Right renal pelvis (tissue), 4 donors: ENCODE measurements around the gene GSE1. TPM values are rescaled to one million over a fixed set of nuclear protein-coding genes. Genes with fewer than 3 reads are reported as not detected.

Source experiments
- DNase-seq, 4 donors: peaks; one replicate each; pipeline ENCODE4 v3.0.0-alpha.2; 2013; ENCODE audit warnings: low read depth in 4 of 4, low spot score in 3 of 4, missing footprints in 1 of 4
- polyA plus RNA-seq, 4 donors: library from polyadenylated mRNA; unstranded; fragments of 120-200 nt; gene quantifications; one replicate each; pipeline ENCODE4 v1.2.1, GENCODE V29; 2013; ENCODE audit not compliant: insufficient read length in 4 of 4

GSE1 gene
- polyA plus RNA-seq, 4 donors = 59.5 to 68.7 (median 65.7) TPM

DNA sequence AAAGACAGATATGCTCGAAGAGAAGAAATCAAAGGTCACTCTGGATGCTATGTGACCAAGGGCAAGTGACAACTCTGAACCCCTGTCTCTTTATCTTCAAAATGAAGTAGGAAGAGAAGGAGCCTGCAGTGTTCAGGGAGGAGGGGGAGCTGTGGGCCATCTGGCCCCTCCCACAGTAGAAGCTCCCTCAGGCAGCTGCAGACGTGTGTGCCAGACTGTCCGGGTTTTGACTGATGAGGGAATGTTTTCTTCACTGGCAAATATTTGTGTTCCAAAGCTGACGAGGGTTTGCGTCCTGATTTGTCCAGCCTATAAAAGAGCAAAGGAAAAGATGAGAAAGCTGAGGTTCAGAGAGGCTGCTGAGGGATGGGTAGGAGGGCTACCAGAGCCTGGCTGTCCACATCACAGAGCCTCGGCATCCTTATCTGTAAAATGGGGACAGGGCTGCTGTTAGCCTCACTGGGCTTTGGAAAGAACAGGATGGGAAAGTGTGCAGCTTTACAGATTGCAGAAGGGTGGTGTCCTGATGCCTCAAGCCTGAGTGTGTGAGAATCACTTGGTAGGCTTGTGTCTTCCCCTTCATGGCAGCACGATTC is 77.4 kb downstream of the GSE1 start:
- no peak for DNase-seq

- no peak for DNase-seq
These were observed 82.3 kb downstream of the GSE1 start for GRCh38 chr16:85695196-85696128.

DNA sequence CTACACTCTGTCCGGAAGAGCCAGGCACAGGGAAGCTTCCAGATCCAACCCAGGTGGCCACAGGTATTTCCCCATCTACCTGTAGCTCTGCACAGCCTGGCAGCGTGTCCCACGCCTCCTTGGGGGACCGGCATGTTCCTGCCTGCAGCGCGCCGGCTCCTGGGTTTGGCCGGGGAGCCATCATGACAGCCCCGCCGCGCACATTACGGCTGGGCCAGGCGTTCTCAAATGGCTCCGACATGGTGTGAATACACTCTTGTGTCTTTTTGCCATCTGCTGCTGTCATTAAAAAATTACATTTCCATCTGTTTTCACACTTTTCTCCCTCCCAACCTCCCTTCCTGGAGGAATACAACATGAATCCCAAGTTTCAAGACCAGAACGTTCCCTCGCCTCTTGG is 83.7 kb downstream of the GSE1 start:
- no peak for DNase-seq

GRCh38 chr16:85697431-85697830 is 84.3 kb downstream of the GSE1 start:
- no peak for DNase-seq

- DNase-seq = no peak
These were observed 85.4 kb downstream of the GSE1 start for GRCh38 chr16:85698459-85698891.

DNA sequence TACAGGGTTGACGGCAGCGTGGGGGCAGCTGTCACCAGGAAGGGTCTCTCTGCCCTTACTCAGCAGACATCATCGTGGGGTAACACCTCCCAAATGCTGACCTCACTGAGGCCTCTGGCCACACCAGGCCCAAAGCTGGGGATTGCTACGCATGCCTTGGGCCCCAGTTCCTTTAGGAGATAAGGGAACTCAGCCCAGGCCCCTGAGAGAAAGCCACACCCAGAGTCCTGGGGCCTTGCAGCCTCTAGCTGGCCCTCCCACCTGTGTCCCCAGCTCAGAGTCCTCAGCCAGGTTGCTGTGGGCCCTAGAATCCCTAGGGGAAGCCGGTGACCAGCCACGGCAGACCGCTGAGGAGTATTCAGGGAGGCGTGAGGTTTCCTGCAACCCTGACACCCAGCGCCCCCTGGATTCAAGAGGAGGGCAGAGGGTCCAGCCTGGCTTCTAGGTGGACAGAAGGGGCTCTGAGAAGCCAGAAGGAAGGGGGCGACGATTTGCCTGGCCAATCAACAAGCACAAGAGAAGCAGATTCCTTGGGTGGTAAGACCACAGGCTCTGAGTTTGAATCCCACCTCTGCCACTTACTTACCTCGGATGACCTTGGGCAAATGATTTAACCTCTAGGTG is 85.9 kb downstream of the GSE1 start:
- no peak for DNase-seq

DNA sequence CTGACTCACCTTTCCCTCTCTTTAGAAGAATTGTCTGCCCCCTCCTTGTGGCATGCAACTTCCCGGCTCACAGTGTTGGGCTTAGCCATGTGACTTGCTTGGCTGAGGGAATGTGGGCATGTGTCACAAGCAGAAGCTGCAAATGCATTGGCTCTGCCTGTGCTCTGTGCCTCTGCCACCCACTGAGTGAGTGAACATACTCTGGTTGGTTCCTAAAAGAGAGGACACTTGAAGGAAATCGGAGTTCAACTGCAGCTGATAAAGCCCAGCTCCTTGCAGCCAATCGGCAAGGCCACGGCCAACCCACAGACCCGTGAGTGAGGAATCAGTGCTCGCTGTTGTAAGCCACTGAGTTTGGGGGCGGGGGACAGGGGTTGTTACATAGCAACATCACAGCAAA is 86.5 kb downstream of the GSE1 start:
- no peak for DNase-seq

DNA sequence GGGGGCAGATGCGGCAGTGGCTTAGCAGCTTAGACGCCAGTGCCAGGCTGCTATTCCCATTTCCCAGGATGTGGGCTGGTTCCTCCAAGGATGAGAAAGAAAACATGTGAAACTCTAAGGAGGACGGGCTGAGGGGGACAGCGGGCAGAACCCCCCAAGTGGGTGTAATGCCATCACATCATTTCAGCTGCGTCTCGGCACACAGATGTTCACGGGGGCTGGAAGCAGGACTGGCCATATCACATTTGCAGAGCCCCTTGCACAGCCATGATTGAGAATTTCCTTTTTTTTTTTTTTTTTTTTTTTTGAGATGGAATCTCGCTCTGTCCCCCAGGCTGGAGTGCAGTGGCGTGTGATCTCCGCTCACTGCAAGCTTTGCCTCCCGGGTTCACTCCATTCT is 90.9 kb downstream of the GSE1 start:
- DNase-seq = no peak

- no peak for DNase-seq
These were observed 92.1 kb downstream of the GSE1 start for GRCh38 chr16:85704900-85705846.

- DNase-seq = no peak
These were observed 93.4 kb downstream of the GSE1 start for GRCh38 chr16:85706449-85707034.

GRCh38 chr16:85707528-85708095 is 94.5 kb downstream of the GSE1 start:
- DNase-seq = no peak

GRCh38 chr16:85708338-85708737 is 95.2 kb downstream of the GSE1 start:
- no peak for DNase-seq

DNA sequence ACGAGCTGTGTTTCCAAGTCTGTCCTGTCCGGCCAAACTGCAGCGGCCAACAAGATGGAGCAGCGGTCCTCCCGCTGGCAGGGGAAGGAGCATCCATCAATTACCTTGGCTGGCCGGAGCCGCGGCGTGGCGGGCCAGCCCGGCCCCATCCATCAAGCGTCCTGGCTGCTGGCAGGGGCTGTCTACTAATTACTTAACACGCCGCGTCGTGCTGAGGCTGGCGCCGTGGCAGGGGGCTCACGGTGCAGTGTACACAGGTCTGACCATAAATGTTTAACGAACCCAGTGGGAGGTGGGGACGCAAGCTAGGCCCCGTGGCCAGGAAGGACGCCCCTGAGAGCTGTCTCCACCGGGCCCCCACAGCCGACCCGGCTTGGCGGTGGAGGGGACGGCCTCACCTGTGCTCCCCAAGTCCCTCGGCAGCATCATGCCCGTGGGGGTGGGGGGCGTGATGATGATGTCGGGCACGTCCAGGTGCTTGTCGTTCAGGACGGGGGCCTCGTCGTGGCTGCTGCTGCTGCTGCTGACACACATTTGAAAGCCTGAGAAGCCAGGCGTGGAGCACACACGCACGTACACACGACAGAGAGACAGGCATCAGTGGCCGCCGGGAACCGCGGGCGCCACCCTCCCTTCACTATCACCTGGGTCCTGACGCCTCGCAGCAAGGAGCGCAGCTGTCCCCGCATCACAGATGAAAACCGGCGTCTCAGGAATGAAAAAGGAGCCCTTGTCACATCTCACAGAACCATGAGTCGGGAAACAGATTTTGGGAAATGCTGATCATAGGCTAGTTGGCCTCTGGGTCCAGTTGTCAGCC is 96.9 kb downstream of the GSE1 start:
- DNase-seq = no peak

- no peak for DNase-seq
These were observed 97.6 kb downstream of the GSE1 start for GRCh38 chr16:85710732-85711131.

- no peak for DNase-seq
These were observed 99.0 kb downstream of the GSE1 start for GRCh38 chr16:85711982-85712587.

DNA sequence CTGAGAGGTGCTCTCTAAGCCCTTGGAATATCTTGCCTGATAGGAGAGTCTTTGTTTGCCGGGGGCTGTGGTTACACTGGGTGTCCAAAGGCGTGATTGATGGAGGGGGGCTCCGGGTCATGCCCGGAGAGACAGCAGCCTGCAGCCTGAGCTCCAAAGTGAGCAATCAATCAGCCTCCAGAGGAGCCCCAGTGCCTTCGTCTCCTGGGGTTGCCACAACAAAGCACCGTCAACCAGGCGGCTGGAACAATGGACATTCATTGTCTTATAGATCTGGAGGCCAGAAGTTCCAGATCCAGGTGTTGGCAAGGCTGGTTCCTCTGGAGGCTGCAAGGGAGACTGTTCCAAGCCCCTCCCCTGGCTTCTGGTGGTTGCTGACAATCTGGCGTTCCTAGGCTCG is 99.7 kb downstream of the GSE1 start:
- no peak for DNase-seq

- no peak for DNase-seq
These were observed 102.3 kb downstream of the GSE1 start for GRCh38 chr16:85715169-85716021.
